ENCODE measurements around the gene EDDM3A.

GRCh38 chr14:20792556-20792955 lies 46.9 kb downstream of the EDDM3A start:
- no peak for TF ChIP-seq EZH2phosphoT487 (IDR thresholded peaks at IDR 0.05; ENCODE audit: borderline replicate concordance, low read length)
- TF ChIP-seq, protein P1, sequence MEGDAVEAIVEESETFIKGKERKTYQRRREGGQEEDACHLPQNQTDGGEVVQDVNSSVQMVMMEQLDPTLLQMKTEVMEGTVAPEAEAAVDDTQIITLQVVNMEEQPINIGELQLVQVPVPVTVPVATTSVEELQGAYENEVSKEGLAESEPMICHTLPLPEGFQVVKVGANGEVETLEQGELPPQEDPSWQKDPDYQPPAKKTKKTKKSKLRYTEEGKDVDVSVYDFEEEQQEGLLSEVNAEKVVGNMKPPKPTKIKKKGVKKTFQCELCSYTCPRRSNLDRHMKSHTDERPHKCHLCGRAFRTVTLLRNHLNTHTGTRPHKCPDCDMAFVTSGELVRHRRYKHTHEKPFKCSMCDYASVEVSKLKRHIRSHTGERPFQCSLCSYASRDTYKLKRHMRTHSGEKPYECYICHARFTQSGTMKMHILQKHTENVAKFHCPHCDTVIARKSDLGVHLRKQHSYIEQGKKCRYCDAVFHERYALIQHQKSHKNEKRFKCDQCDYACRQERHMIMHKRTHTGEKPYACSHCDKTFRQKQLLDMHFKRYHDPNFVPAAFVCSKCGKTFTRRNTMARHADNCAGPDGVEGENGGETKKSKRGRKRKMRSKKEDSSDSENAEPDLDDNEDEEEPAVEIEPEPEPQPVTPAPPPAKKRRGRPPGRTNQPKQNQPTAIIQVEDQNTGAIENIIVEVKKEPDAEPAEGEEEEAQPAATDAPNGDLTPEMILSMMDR (IDR thresholded peaks at IDR 0.05; ENCODE audit: low read depth, low read length, poor library complexity, severe bottlenecking): no peak
